ENCODE data around the gene CORIN.

CORIN gene

GRCh38 chr4:47640911-47641310 is 197.0 kb downstream of the CORIN start:
- FAIRE-seq (no peak), DNase-seq (ENCODE audit: insufficient read length, low spot score) (no peak)
- TF ChIP-seq POLR2AphosphoS5 (IDR thresholded peaks at IDR 0.05; ENCODE audit: low read depth, low read length) (no peak), SPI1 (IDR thresholded peaks at IDR 0.05; ENCODE audit: low read depth, low read length) (no peak)

GRCh38 chr4:47639531-47639930 is 198.3 kb downstream of the CORIN start:
- no peak for TF ChIP-seq POLR2AphosphoS5 (IDR thresholded peaks at IDR 0.05; ENCODE audit: low read depth, low read length)
- 0 out of 2 replicates have a peak, but pooled peaks have one; percentile 9 for TF ChIP-seq SPI1 (IDR thresholded peaks at IDR 0.05; ENCODE audit: low read depth, low read length)
- FAIRE-seq, result no peak
- DNase-seq (ENCODE audit: insufficient read length, low spot score), result no peak

GRCh38 chr4:47631161-47631560 is 206.7 kb downstream of the CORIN start:
- no peak for FAIRE-seq
- TF ChIP-seq SPI1 (IDR thresholded peaks at IDR 0.05; ENCODE audit: low read depth, low read length), result no peak
- TF ChIP-seq POLR2A (IDR thresholded peaks at IDR 0.05; ENCODE audit: low read depth, low read length), result no peak
- no peak for TF ChIP-seq PAX5 (IDR thresholded peaks at IDR 0.05; ENCODE audit: insufficient read depth, low read length, severe bottlenecking)
- no peak for DNase-seq (ENCODE audit: insufficient read length, low spot score)

- DNase-seq (ENCODE audit: insufficient read length, low spot score) (no peak), FAIRE-seq (no peak)
- TF ChIP-seq SPI1 (IDR thresholded peaks at IDR 0.05; ENCODE audit: low read depth, low read length) (no peak), PAX5 (IDR thresholded peaks at IDR 0.05; ENCODE audit: insufficient read depth, low read length, severe bottlenecking) (no peak), POLR2A (IDR thresholded peaks at IDR 0.05; ENCODE audit: low read depth, low read length) (no peak), POLR2AphosphoS5 (IDR thresholded peaks at IDR 0.05; ENCODE audit: low read depth, low read length) (no peak), POU2F2 (IDR thresholded peaks at IDR 0.05; ENCODE audit: low read depth, low read length) (no peak), TAF1 (IDR thresholded peaks at IDR 0.05; ENCODE audit: low read depth, low read length) (no peak)
Observed at GRCh38 chr4:47624031-47624441, 213.8 kb downstream of the CORIN start.

- FAIRE-seq (no peak), DNase-seq (ENCODE audit: insufficient read length, low spot score) (no peak)
- TF ChIP-seq POLR2AphosphoS5 (IDR thresholded peaks at IDR 0.05; ENCODE audit: low read depth, low read length) (no peak), SPI1 (IDR thresholded peaks at IDR 0.05; ENCODE audit: low read depth, low read length) (no peak), POLR2A (IDR thresholded peaks at IDR 0.05; ENCODE audit: low read depth, low read length) (no peak), PAX5 (IDR thresholded peaks at IDR 0.05; ENCODE audit: insufficient read depth, low read length, severe bottlenecking) (no peak), POU2F2 (IDR thresholded peaks at IDR 0.05; ENCODE audit: low read depth, low read length) (no peak), TAF1 (IDR thresholded peaks at IDR 0.05; ENCODE audit: low read depth, low read length) (no peak)
Observed at GRCh38 chr4:47621181-47621580, 216.7 kb downstream of the CORIN start.

- FAIRE-seq (no peak), DNase-seq (ENCODE audit: insufficient read length, low spot score) (no peak)
- no peak for TF ChIP-seq TAF1 (IDR thresholded peaks at IDR 0.05; ENCODE audit: low read depth, low read length)
- TF ChIP-seq PAX5 (IDR thresholded peaks at IDR 0.05; ENCODE audit: insufficient read depth, low read length, severe bottlenecking), result no peak
- no peak for TF ChIP-seq SPI1 (IDR thresholded peaks at IDR 0.05; ENCODE audit: low read depth, low read length)
- no peak for TF ChIP-seq POLR2A (IDR thresholded peaks at IDR 0.05; ENCODE audit: low read depth, low read length)
- TF ChIP-seq POLR2AphosphoS5 (IDR thresholded peaks at IDR 0.05; ENCODE audit: low read depth, low read length), result no peak
- TF ChIP-seq POU2F2 (IDR thresholded peaks at IDR 0.05; ENCODE audit: low read depth, low read length), result no peak
Observed at GRCh38 chr4:47619691-47620090, 218.2 kb downstream of the CORIN start.

- TF ChIP-seq SPI1 (IDR thresholded peaks at IDR 0.05; ENCODE audit: low read depth, low read length), result peak; percentile 87
- TF ChIP-seq TAF1 (IDR thresholded peaks at IDR 0.05; ENCODE audit: low read depth, low read length), result no peak
- TF ChIP-seq POU2F2 (IDR thresholded peaks at IDR 0.05; ENCODE audit: low read depth, low read length), result no peak
- FAIRE-seq (no peak), DNase-seq (ENCODE audit: insufficient read length, low spot score) (no peak)
Observed at GRCh38 chr4:47617607-47618006, 220.3 kb downstream of the CORIN start.

- no peak for FAIRE-seq
- no peak for DNase-seq (ENCODE audit: insufficient read length, low spot score)
Observed at GRCh38 chr4:47615385-47615784, 222.5 kb downstream of the CORIN start.

GRCh38 chr4:47612116-47613023 is 225.5 kb downstream of the CORIN start:
- TF ChIP-seq PAX5 (IDR thresholded peaks at IDR 0.05; ENCODE audit: insufficient read depth, low read length, severe bottlenecking), result no peak
- no peak for TF ChIP-seq POU2F2 (IDR thresholded peaks at IDR 0.05; ENCODE audit: low read depth, low read length)
- no peak for TF ChIP-seq SPI1 (IDR thresholded peaks at IDR 0.05; ENCODE audit: low read depth, low read length)
- no peak for TF ChIP-seq POLR2A (IDR thresholded peaks at IDR 0.05; ENCODE audit: low read depth, low read length)
- no peak for TF ChIP-seq POLR2AphosphoS5 (IDR thresholded peaks at IDR 0.05; ENCODE audit: low read depth, low read length)
- TF ChIP-seq TAF1 (IDR thresholded peaks at IDR 0.05; ENCODE audit: low read depth, low read length), result no peak
- no peak for FAIRE-seq
- DNase-seq (ENCODE audit: insufficient read length, low spot score), result no peak

More at GRCh38 chr4:47615385-47615784, 222.5 kb downstream of the CORIN start:
- TF ChIP-seq POLR2AphosphoS5 (IDR thresholded peaks at IDR 0.05; ENCODE audit: low read depth, low read length) (no peak), TAF1 (IDR thresholded peaks at IDR 0.05; ENCODE audit: low read depth, low read length) (no peak), POU2F2 (IDR thresholded peaks at IDR 0.05; ENCODE audit: low read depth, low read length) (no peak)

- TF ChIP-seq POLR2A (IDR thresholded peaks at IDR 0.05; ENCODE audit: low read depth, low read length) (no peak), TAF1 (IDR thresholded peaks at IDR 0.05; ENCODE audit: low read depth, low read length) (no peak), POLR2AphosphoS5 (IDR thresholded peaks at IDR 0.05; ENCODE audit: low read depth, low read length) (no peak), SPI1 (IDR thresholded peaks at IDR 0.05; ENCODE audit: low read depth, low read length) (no peak), POU2F2 (IDR thresholded peaks at IDR 0.05; ENCODE audit: low read depth, low read length) (no peak)
- DNase-seq (ENCODE audit: insufficient read length, low spot score) (no peak), FAIRE-seq (no peak)
Observed at GRCh38 chr4:47606482-47606881, 231.4 kb downstream of the CORIN start.

All from GM12891 (cell line).